ENCODE results near the gene GALNT9.
"Not testable (repeated sequence)": the region's sequence is repeated elsewhere in the genome, so short reads cannot be mapped to it uniquely, and the experiment has no call there.

GALNT9 gene

GRCh38 chr12:132329036-132329719, at the start of gene GALNT9:
GALNT9 (minus strand) TSS chr12:132329589; CDS start chr12:132329203, 386 bp downstream.
- DNase-seq (ENCODE audit: low read depth in 2 of 2): no peak

- DNase-seq (ENCODE audit: low read depth in 2 of 2): not testable (repeated sequence)
Measured at GRCh38 chr12:132379057-132379456, 49.7 kb upstream of the GALNT9 start.

GRCh38 chr12:132377147-132377546, 47.8 kb upstream of the GALNT9 start:
- DNase-seq (ENCODE audit: low read depth in 2 of 2): no peak

GRCh38 chr12:132376464-132376830, 47.1 kb upstream of the GALNT9 start:
- DNase-seq (ENCODE audit: low read depth in 2 of 2): no peak

GRCh38 chr12:132375747-132376463, 46.5 kb upstream of the GALNT9 start:
- DNase-seq (ENCODE audit: low read depth in 2 of 2): no peak

GRCh38 chr12:132374612-132375445, 45.4 kb upstream of the GALNT9 start:
- no peak for DNase-seq (ENCODE audit: low read depth in 2 of 2)

- DNase-seq (ENCODE audit: low read depth in 2 of 2): no peak
Measured at GRCh38 chr12:132373901-132374611, 44.7 kb upstream of the GALNT9 start.

GRCh38 chr12:132367852-132368251, 38.5 kb upstream of the GALNT9 start:
- DNase-seq (ENCODE audit: low read depth in 2 of 2): no peak

GRCh38 chr12:132367071-132367851, 37.9 kb upstream of the GALNT9 start:
- DNase-seq (ENCODE audit: low read depth in 2 of 2): no peak

- DNase-seq (ENCODE audit: low read depth in 2 of 2): no peak
Measured at GRCh38 chr12:132366341-132366861, 37.0 kb upstream of the GALNT9 start.

- DNase-seq (ENCODE audit: low read depth in 2 of 2): no peak
Measured at GRCh38 chr12:132365226-132365625, 35.8 kb upstream of the GALNT9 start.

- no peak for DNase-seq (ENCODE audit: low read depth in 2 of 2)
Measured at GRCh38 chr12:132364348-132364902, 35.0 kb upstream of the GALNT9 start.

GRCh38 chr12:132363661-132364347, 34.4 kb upstream of the GALNT9 start:
- no peak for DNase-seq (ENCODE audit: low read depth in 2 of 2)

GRCh38 chr12:132362996-132363660, 33.7 kb upstream of the GALNT9 start:
- DNase-seq (ENCODE audit: low read depth in 2 of 2): no peak

- no peak for DNase-seq (ENCODE audit: low read depth in 2 of 2)
Measured at GRCh38 chr12:132360906-132361777, 31.8 kb upstream of the GALNT9 start.

- no peak for DNase-seq (ENCODE audit: low read depth in 2 of 2)
Measured at GRCh38 chr12:132360410-132360809, 31.0 kb upstream of the GALNT9 start.

- no peak for DNase-seq (ENCODE audit: low read depth in 2 of 2)
Measured at GRCh38 chr12:132359971-132360370, 30.6 kb upstream of the GALNT9 start.

- no peak for DNase-seq (ENCODE audit: low read depth in 2 of 2)
Measured at GRCh38 chr12:132359551-132359950, 30.2 kb upstream of the GALNT9 start.
